HepG2 (cell line): ENCODE measurements around the gene ITIH6. TPM values are rescaled to one million over a fixed set of nuclear protein-coding genes. Genes with fewer than 3 reads are reported as not detected.

ENCODE experiments used
- ATAC-seq: fragments of 200-7000 bp; cut with Tn5 transposase; 3 replicates; pipeline ENCODE4 v1.9.1; 2020; ENCODE audit warnings: mild to moderate bottlenecking, moderate library complexity
- BruUV-seq: library from RNA; stranded (reverse); fragments of 400-500 nt; replicated peaks from 2 replicates; lab custom pipeline; 2021; lab: Mats Ljungman, UMichigan
- CTCF ChIA-PET: fragments of 300-600 bp; formaldehyde crosslinking; extraction: SDS; loops from one replicate; lab custom pipeline; 2021; ENCODE audit warnings: low total read pairs, inconsistent platforms, low intra/inter-chr PET ratio; lab: Yijun Ruan, JAX
- POLR2A ChIA-PET: fragments of 350-600 bp; sonication (Branson Sonifier 250); formaldehyde crosslinking; loops from one replicate; lab custom pipeline; 2020; ENCODE audit warnings: antibody characterized with exemption, inconsistent platforms; lab: Yijun Ruan, JAX
- DNase-seq: peaks from one replicate; pipeline ENCODE4 v3.0.0-alpha.2; 2015; ENCODE audit warnings: low spot score
- FAIRE-seq: peaks from 3 replicates; lab custom pipeline; 2011; peaks lifted over from hg19 to GRCh38; lab: Jason Lieb, UNC
- H2AFZ ChIP-seq: one replicate; pipeline ENCODE4 v1.6.1; 2011; ENCODE audit warnings: low read length, inconsistent platforms
- H3K27ac ChIP-seq: fragments of 300-600 bp; 3 replicates; pipeline ENCODE4 v1.8.0; 2011; ENCODE audit warnings: mixed run types, mild to moderate bottlenecking, mixed read lengths, low read length, inconsistent platforms; ENCODE audit not compliant: insufficient read depth; ENCODE audit errors: extremely low read length
- H3K27me3 ChIP-seq, 2 experiments: fragments of 200-600 bp in 1 of 2; 2 replicates in 1 of 2; 3 replicates in 1 of 2; pipeline versions ENCODE4 v1.6.0 to v1.8.0; 2011; ENCODE audit warnings: low read length in 2 of 2, mild to moderate bottlenecking in 2 of 2, moderate library complexity in 2 of 2, inconsistent platforms in 1 of 2; ENCODE audit not compliant: insufficient read depth in 2 of 2, control insufficient read depth in 1 of 2
- H3K36me3 ChIP-seq, 2 experiments: fragments of 200-600 bp in 1 of 2; replicated peaks in 1 of 2; 2 replicates in 1 of 2; 3 replicates in 1 of 2; pipeline versions ENCODE4 v1.5.1 to v1.8.0; 2011; ENCODE audit warnings: low read length in 2 of 2, inconsistent platforms in 1 of 2; ENCODE audit not compliant: insufficient read depth in 2 of 2, control insufficient read depth in 1 of 2
- H3K4me1 ChIP-seq: 2 replicates; pipeline ENCODE4 v1.5.1; 2012; ENCODE audit warnings: low read length, inconsistent platforms; ENCODE audit not compliant: insufficient read depth
- H3K4me2 ChIP-seq: 2 replicates; pipeline ENCODE4 v1.6.0; 2011; ENCODE audit warnings: low read depth, low read length, inconsistent platforms
- H3K4me3 ChIP-seq, 3 experiments: fragments of 200-600 bp in 1 of 3; sonication (generic), shearing (Covaris generic) in 1 of 3; replicated peaks in 1 of 3; 2 replicates each; pipeline ENCODE4 v1.5.1; 2011 to 2016; ENCODE audit warnings: low read length in 3 of 3, inconsistent platforms in 2 of 3, low read depth in 2 of 3, mild to moderate bottlenecking in 2 of 3, control low read depth in 1 of 3, mixed read lengths in 1 of 3; ENCODE audit not compliant: insufficient read depth in 1 of 3
- H3K79me2 ChIP-seq: one replicate; pipeline ENCODE4 v1.6.1; 2011; ENCODE audit warnings: low read length, inconsistent platforms; ENCODE audit not compliant: insufficient read depth
- H3K9ac ChIP-seq: 2 replicates; pipeline ENCODE4 v1.6.0; 2011; ENCODE audit warnings: mild to moderate bottlenecking, low read depth, low read length, inconsistent platforms; ENCODE audit not compliant: insufficient read depth
- H3K9me3 ChIP-seq: 2 replicates; pipeline ENCODE4 v1.5.1; 2012; ENCODE audit warnings: mild to moderate bottlenecking, low read length
- H4K20me1 ChIP-seq: 2 replicates; pipeline ENCODE4 v1.6.0; 2011; ENCODE audit warnings: inconsistent platforms, mild to moderate bottlenecking, low read length, moderate library complexity; ENCODE audit not compliant: insufficient read depth
- ARNT ChIP-seq: fragments of 450-650 bp; IDR thresholded peaks from 2 replicates; pipeline ENCODE4 v1.6.1; 2017
- DZIP1 ChIP-seq: sonication (generic); formaldehyde crosslinking; IDR thresholded peaks from 2 replicates; pipeline ENCODE4 v1.5.0; 2020; ENCODE audit warnings: mild to moderate bottlenecking, missing genetic modification reagents
- ELF3 ChIP-seq: IDR thresholded peaks from 2 replicates; pipeline ENCODE4 v1.6.1; 2016; ENCODE audit warnings: missing genetic modification reagents, missing compliant biosample characterization
- SP4 ChIP-seq: sonication (generic); formaldehyde crosslinking; IDR thresholded peaks from 2 replicates; pipeline ENCODE4 v1.8.1; 2023; ENCODE audit warnings: mild to moderate bottlenecking, missing genetic modification reagents
- ZBTB7A ChIP-seq: sonication (generic); formaldehyde crosslinking; IDR thresholded peaks from 2 replicates; pipeline ENCODE4 v1.8.0; 2022; ENCODE audit warnings: mild to moderate bottlenecking, missing genetic modification reagents
- ZNF224 ChIP-seq: sonication (generic); formaldehyde crosslinking; IDR thresholded peaks from 2 replicates; pipeline ENCODE4 v1.5.0; 2020; ENCODE audit warnings: mild to moderate bottlenecking, missing genetic modification reagents
- ZNF362 ChIP-seq: sonication (generic); formaldehyde crosslinking; IDR thresholded peaks from 2 replicates; pipeline ENCODE4 v1.4.0; 2020; ENCODE audit warnings: missing genetic modification reagents, mild to moderate bottlenecking, borderline replicate concordance
- ZNF691 ChIP-seq: sonication (generic); formaldehyde crosslinking; IDR thresholded peaks from 2 replicates; pipeline ENCODE4 v1.4.0; 2020; ENCODE audit warnings: missing genetic modification reagents, low read depth, mild to moderate bottlenecking, borderline replicate concordance
- ZSCAN20 ChIP-seq: sonication (generic); formaldehyde crosslinking; IDR thresholded peaks from 2 replicates; pipeline ENCODE4 v1.4.0; 2020; ENCODE audit warnings: missing genetic modification reagents, mild to moderate bottlenecking, borderline replicate concordance
- WGBS: methylation state at CpG from one replicate; pipeline ENCODE4 v1.1.6; 2017; ENCODE audit warnings: low lambda C conversion rate; 5-methylcytosine and 5-hydroxymethylcytosine counted together
- in situ Hi-C: cut with HindIII; loops from 2 replicates; pipeline ENCODE4 v1.10.0; 2017; ENCODE audit warnings: low pct_unique_long_range_greater_than_20kb; ENCODE audit not compliant: extremely low pct_ligation_motif_present
- intact Hi-C: fragments of 100-400 bp; cut with micrococcal nuclease; formaldehyde crosslinking; loops from one replicate; pipeline ENCODE4 v1.10.0; 2022; ENCODE audit not compliant: unreplicated experiment
- polyA plus RNA-seq, 8 experiments: library from polyadenylated mRNA; depleted of rRNA in 3 of 8; stranded (reverse) in 7 of 8; unstranded in 1 of 8; fragments of >200 nt; fragmentation: Illumina TruSeq in 4 of 8; extraction: Trizol in 4 of 8; gene quantifications; 2 replicates each; pipeline versions ENCODE4 v1.2.1 to v1.2.3, GENCODE V29; 2011 to 2016; ENCODE audit warnings: low read depth in 4 of 8, missing spikeins in 1 of 8, mixed read lengths in 1 of 8; ENCODE audit not compliant: insufficient read depth in 1 of 8
- total RNA-seq, 5 experiments: library from RNA; depleted of rRNA; stranded (reverse); fragments of >200 nt; fragmentation: Illumina TruSeq; extraction: Trizol; gene quantifications; 2 replicates each; pipeline ENCODE4 v1.2.3, GENCODE V29; 2016; ENCODE audit warnings: low read depth in 1 of 5
- TF ChIP-seq, protein P1 (sequence below): sonication (generic); formaldehyde crosslinking; IDR thresholded peaks from 2 replicates; pipeline ENCODE4 v1.5.1; 2020; ENCODE audit warnings: mild to moderate bottlenecking, missing genetic modification reagents, moderate library complexity

The ITIH6 gene
- total and polyA plus RNA-seq, 2 of the 13 experiments (the other 11 are each of a cell fraction or from before 2014, with no cell fraction given) = not detected

DNA sequence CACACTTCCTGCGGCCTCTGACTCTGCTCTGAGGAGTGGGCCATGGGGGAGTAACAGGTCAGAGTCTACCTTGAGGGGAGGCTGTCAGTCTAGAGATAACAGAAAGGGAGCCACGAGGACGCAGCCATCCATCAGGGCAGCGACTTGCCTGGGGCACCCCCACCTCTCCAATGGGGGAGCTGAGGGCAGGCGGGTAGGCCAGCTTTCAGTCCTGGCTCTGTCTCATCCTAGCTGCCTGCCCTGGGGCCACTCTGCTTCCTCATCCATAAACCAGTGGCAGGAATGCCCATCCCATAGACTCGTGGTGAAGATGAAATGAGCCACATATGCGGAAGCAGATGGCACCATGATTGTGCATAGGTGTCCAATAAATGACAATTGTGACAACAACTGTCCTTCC is 22.7 kb upstream of the ITIH6 start:
- no peak overlapping the region for H3K27ac ChIP-seq
- no peaks in the 10 kb centered on the region for H3K4me1 ChIP-seq
- H3K4me3 ChIP-seq = no peak overlapping the region
- no peak overlapping the region for H3K9ac ChIP-seq
- intact Hi-C loops (no loop called here), in situ Hi-C loops (no loop called here)
- H3K36me3 ChIP-seq = no peaks in the 10 kb centered on the region
- ChIA-PET CTCF (no interaction called here), POLR2A (no interaction called here)
- H2AFZ ChIP-seq = no peak overlapping the region
- no peaks in the 10 kb centered on the region for H3K9me3 ChIP-seq
- 0% methylated on average over 1 of the region's 7 CpGs for WGBS
- DNase-seq (no peak), FAIRE-seq (no peak), ATAC-seq (no peak)
- TF ChIP-seq ELF3 (no peak), ZNF691 (no peak), ARNT (no peak), ZNF224 (no peak), DZIP1 (CRISPR knock-in tag) (no peak), ZBTB7A (CRISPR knock-in tag) (no peak), ZNF362 (CRISPR knock-in tag) (no peak), SP4 (CRISPR knock-in tag) (no peak), ZSCAN20 (CRISPR knock-in tag) (no peak)
- TF ChIP-seq, protein P1, sequence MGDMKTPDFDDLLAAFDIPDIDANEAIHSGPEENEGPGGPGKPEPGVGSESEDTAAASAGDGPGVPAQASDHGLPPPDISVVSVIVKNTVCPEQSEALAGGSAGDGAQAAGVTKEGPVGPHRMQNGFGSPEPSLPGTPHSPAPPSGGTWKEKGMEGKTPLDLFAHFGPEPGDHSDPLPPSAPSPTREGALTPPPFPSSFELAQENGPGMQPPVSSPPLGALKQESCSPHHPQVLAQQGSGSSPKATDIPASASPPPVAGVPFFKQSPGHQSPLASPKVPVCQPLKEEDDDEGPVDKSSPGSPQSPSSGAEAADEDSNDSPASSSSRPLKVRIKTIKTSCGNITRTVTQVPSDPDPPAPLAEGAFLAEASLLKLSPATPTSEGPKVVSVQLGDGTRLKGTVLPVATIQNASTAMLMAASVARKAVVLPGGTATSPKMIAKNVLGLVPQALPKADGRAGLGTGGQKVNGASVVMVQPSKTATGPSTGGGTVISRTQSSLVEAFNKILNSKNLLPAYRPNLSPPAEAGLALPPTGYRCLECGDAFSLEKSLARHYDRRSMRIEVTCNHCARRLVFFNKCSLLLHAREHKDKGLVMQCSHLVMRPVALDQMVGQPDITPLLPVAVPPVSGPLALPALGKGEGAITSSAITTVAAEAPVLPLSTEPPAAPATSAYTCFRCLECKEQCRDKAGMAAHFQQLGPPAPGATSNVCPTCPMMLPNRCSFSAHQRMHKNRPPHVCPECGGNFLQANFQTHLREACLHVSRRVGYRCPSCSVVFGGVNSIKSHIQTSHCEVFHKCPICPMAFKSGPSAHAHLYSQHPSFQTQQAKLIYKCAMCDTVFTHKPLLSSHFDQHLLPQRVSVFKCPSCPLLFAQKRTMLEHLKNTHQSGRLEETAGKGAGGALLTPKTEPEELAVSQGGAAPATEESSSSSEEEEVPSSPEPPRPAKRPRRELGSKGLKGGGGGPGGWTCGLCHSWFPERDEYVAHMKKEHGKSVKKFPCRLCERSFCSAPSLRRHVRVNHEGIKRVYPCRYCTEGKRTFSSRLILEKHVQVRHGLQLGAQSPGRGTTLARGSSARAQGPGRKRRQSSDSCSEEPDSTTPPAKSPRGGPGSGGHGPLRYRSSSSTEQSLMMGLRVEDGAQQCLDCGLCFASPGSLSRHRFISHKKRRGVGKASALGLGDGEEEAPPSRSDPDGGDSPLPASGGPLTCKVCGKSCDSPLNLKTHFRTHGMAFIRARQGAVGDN (CRISPR knock-in tag) = no peak
- no peaks in the 10 kb centered on the region for H4K20me1 ChIP-seq
- BruUV-seq = no TSS peak
- no peak overlapping the region for H3K4me2 ChIP-seq
- no peaks in the 10 kb centered on the region for H3K79me2 ChIP-seq
- H3K27me3 ChIP-seq = no peaks in the 10 kb centered on the region
